Stimulated activated CD8-positive, alpha-beta memory T cell treated with anti-CD3 and anti-CD28 coated beads, Interleukin-15, amount 100 ng/mL, for 24 hours (primary cell): Measurements from ENCODE around the gene ARHGEF26.

Experiments used
- DNase-seq: peaks from one replicate; pipeline ENCODE4 v3.0.0-alpha.2; 2020; ENCODE audit warnings: low read depth

The ARHGEF26 gene

DNA sequence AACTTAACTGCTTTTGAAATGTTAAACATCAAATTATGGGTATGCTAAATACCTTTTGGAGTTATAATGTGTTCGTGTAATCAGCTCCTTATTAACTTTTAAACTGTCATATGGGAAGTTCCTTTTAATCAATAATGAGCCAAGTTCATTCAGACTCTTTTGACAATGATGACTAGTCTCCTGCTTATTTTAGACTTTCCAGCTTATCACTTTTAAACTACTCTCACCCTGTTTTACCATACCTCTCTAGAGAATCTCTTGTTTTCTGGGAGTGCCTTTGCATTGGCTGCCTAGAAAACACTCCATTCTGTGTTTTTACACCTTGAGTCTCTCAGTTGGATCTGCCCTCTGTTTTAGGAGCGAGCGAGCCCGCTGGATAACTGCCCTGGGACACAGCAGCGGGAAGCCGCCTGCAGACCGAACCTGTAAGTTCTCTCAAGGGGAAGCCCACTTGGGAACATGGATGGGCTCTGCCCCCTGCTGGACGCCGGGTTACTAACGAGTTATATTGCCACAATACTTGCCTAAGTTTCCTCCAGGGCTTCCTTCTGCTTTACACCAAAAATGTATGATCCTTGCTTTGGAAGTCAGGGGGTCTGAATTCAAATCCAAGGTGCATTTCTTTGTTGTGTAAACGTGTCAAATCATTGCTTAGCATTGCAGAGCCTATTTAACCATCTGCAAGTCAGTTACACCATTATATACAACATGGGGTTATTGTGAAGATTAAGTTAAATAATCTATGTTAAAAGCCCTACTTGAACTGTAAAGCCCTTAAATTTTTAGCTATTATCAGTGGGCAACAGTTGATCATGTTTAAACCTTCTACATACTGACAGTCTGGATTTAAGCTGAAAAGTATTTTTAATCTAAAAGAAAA lies 131.8 kb downstream of the ARHGEF26 start:
- peak; percentile 38 for DNase-seq

DNA sequence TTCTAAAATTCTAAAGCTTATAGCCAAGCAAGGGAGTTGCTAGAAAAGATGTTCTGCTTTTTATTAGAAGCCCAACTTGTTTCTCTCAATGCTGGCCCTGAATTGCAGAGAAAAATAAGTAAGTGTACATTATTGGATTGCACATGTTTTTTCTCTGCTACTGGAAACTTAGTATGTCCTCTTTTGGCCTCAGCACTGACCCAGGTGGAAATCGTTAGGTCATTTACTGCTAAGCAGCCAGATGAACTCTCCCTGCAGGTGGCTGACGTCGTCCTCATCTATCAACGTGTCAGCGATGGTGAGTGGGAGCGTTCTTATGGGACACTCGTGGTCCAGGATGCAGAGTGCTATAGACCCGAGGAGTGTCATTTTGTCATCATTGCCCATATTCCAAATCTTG lies 133.3 kb downstream of the ARHGEF26 start:
- no peak for DNase-seq

DNA sequence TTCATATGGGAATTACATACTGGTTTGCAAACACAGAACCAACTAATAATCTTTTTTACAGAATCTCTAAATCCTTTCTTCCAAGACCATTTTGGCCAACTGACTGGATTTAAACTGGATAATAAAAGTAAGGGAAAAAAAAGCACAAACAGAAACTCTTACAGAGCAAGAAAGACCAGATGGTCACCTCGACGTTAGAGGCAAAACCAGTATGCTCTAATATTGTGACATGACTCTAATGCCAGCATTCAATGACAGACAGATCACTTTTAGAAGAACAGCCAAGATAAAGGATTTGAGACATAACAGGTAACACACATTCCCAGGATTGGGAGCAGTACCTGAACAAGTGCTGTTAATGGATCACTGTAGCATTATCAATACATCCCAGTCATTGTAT lies 152.2 kb downstream of the ARHGEF26 start:
- DNase-seq, result no peak

DNA sequence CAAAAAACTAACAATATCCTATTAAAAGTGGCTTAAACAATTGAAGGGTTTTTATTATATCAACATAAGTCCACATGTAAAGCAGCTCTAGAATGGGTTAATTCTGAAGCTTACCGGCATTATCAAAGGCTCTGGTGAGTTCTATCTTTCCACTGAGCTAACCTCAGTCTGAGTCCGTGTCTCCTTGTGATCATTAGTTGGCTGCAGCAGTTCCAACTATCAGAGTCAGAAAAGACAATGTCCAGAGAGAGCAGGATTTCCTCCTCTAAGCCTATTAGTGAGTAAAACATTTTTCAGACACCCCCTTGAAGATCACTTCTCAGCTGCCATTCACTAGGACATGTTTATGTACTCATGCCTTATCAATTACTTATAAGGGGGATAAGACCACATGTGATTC lies 153.2 kb downstream of the ARHGEF26 start:
- DNase-seq, result no peak

DNA sequence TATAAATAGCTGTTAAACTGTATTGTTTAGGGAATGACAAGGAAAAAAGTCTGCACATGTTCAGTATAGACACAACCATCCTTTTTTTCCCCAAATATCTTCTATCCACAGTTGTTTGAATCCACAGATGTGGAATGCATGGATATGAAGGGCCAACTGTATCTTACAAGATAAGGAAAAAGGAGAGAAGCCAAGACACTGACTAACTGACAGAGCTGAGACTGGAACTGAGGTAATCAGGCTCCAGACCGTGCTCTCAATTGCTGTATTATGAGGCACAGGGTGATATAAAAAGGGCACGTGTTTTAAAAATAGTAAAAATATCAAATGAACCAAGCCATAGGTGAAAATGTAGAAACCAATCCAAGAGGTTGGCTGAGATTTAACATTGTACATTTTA lies 154.1 kb downstream of the ARHGEF26 start:
- DNase-seq, result no peak

DNA sequence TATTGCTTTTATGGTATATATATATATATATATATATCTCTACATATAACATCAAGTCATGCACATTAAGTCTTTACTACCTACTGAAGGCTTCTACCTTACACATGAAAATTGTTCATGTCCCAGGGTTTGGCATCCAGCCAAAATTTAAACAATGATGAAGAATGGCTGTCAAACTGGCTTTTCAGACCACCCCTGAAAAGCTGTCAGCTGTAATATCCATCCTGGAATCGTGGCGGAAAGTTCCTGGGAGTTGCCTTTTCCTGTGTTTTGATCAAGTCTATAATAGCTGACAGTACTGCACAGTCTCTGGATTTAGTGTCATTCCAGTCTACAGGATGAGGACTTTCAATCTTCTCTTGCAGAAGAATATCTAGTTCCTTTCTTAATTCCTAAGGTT lies 154.8 kb downstream of the ARHGEF26 start:
- no peak for DNase-seq

DNA sequence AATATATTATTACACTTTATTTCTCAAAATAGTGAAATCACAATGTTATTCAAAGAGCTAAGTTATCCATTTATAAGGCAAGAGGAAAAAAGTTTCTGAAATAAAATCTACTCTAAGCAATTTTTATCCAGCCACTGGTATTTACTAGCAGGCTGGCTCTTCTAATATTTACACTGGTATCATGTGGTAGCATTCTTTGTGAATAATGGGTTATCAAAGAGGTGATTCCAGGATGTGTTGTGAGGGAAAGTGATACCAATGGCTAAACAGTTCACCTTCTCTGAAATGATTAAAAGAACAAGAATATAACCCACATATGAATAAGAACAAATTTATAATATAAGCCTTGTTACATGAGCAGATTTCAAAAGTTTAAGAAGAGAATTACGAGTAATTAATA lies 159.0 kb downstream of the ARHGEF26 start:
- no peak for DNase-seq

DNA sequence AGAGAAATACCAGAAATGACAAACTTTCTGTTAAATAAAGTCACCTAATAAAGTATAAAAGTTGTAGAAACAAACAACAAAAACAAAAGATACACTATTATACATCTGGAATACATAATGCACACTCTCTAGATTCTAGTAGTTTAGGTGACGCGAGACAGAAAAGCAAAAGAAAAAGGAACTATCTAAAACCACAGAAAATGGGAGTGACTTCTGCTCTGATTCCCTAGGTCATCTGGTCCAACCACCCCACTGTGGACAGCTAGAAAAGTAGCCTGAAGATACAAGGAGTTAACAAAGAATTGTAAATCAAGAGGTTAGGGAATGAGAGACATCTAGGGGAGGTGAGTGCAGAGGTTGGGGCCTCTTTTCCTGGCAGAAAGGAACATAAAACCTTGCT lies 164.0 kb downstream of the ARHGEF26 start:
- no peak for DNase-seq

DNA sequence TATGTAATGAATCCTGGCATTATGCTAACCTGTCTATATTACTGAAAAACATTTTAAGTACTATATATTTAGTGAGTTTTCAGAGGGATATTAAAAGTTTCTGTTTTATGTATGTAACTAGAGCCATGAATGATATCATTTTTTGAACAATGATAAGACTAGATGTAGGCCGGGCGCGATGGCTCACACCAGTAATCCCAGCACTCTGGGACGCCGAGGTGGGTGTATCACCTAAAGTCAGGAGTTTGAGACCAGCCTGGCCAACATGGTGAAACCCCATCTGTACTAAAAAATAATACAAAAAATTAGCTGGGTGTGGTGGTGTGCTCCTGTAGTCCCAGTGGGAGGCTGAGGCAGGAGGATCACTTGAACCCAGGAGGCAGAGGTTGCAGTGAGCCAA lies 169.0 kb downstream of the ARHGEF26 start:
- DNase-seq, result no peak

DNA sequence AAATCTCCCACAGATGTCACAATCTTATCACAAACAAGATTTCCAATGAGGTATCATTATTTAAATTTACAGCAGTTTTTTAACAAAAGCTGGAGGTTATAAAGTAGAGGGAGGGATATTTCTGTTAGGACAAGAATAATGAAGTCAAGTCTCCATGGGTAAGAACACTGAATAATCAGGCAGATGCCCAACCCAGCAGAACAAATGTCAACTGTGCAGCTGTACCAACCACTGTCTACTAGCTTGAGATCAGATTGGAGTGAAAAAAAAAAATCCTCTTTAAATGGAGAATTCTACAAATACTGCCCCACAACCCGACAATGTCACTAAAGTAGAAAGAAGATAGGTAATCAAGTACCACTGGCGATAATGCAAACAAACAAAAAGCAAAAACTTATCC lies 172.8 kb downstream of the ARHGEF26 start:
- DNase-seq, result no peak

DNA sequence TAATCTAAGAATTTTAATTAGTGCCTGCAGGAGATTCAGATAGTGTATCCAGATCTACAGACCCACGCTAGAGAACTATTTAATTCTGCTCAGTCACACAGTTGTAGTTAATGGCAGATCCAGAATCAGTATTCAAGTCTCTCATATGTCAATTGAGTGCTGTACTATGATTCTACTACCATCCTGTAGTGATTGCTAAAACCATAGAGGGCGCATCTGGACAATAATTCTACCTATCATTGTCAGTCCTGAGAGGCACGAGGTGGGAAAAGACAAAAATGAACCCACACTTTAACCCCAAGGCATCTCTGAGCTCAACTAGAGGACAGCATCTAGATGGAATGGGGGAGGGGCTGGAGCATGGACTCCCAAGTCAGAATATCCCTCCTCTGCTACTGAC lies 180.4 kb downstream of the ARHGEF26 start:
- DNase-seq, result no peak

DNA sequence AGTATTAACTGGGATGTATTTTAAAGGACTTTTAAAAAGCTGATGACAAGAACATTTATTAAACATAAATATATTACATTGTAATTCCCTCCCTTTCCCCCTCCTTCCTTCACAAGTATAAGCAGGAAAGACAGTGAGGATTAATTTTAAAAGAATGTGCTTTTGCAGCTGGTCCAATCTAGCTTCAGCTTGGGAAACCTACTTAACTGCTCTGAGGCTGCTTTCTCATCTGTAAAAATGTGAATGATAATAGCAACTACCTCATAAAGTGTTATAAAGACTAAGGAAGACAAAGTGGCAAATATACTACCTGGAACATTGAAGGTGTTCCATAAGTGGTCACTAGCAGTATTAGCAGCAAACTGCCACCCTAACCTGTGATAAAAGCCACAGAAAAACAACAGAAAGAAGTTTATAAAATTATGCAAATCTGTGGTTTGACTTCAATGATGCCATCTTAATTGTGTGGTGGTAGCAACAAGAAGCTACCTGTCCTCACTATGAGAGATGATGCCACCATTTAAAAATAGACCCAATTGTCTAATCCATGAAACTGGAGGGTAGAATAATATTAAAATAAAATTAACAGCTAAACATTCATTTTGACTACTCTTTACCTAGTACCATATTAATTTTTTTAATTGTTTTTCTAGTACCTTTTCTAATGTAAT lies 183.1 kb downstream of the ARHGEF26 start:
- DNase-seq, result no peak

DNA sequence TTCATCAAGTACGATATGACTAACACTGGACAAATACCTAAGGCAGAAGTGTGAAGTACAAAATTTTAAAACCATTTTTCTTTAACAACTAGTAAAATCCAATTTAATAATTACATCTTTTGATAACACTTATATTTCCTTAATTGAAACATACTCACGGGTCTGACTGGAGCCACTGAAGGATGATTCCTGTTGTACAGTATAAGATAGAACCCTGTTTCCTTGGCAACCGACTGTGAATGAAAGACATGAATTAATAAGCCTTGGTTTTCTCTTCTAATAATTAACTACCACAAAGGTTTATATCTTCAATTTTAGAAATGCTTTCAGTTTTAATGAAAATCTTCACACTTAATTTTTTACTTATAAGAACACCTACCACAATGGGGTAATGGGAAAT lies 183.7 kb downstream of the ARHGEF26 start:
- DNase-seq, result no peak

DNA sequence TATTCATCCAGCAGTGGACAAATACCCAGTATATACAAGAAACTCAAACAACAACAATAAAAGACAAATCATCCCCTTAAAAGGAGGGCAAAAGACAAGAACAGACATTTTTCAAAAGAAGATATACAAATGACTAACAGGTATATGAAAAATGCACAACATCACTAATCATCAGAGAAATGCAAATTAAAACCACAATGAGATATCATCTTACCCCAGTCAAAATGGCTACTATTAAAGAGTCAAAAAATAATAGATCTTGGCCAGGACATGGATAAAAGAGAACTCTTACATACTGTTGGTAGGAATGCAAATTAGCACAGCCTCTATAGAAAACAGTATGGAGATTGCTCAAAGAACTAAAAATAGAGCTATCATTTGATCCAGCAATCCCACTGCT lies 186.2 kb downstream of the ARHGEF26 start:
- no peak for DNase-seq
